KMS-11 (cell line): ENCODE measurements around the gene CABYR.
"Not testable (repeated sequence)": the region's sequence is repeated elsewhere in the genome, so short reads cannot be mapped to it uniquely, and the experiment has no call there.

Source experiments
- H2AFZ ChIP-seq: fragments of 200-600 bp; sonication (generic); 2 replicates; pipeline ENCODE4 v1.6.1; 2016; ENCODE audit warnings: antibody characterized with exemption, mixed run types, low read depth
- H3K27ac ChIP-seq: fragments of 200-600 bp; sonication (generic); 2 replicates; pipeline ENCODE4 v1.6.1; 2016; ENCODE audit warnings: mild to moderate bottlenecking, mixed run types
- H3K27me3 ChIP-seq: fragments of 200-600 bp; sonication (generic); 2 replicates; pipeline ENCODE4 v1.6.1; 2017; ENCODE audit warnings: mild to moderate bottlenecking, low read depth, mixed run types, moderate library complexity; ENCODE audit not compliant: insufficient read depth
- H3K36me3 ChIP-seq: fragments of 200-600 bp; sonication (generic); 2 replicates; pipeline ENCODE4 v1.6.1; 2017; ENCODE audit warnings: mild to moderate bottlenecking, mixed run types; ENCODE audit not compliant: insufficient read depth
- H3K4me1 ChIP-seq: fragments of 200-600 bp; sonication (generic); 2 replicates; pipeline ENCODE4 v1.6.1; 2016; ENCODE audit warnings: mild to moderate bottlenecking, low read depth, mixed run types; ENCODE audit not compliant: poor library complexity, severe bottlenecking
- H3K4me2 ChIP-seq: fragments of 200-600 bp; sonication (generic); 2 replicates; pipeline ENCODE4 v1.7.0; 2016; ENCODE audit warnings: mild to moderate bottlenecking, mixed run types
- H3K4me3 ChIP-seq: fragments of 200-600 bp; sonication (generic); IDR thresholded peaks from 2 replicates; pipeline ENCODE4 v1.6.1; 2017; ENCODE audit warnings: low read depth, low read length, mixed read lengths; ENCODE audit not compliant: insufficient read depth
- H3K79me2 ChIP-seq: fragments of 200-600 bp; sonication (generic); 2 replicates; pipeline ENCODE4 v1.6.1; 2016; ENCODE audit warnings: low read depth, mixed run types; ENCODE audit not compliant: insufficient read depth
- H3K9ac ChIP-seq: fragments of 200-600 bp; sonication (generic); 2 replicates; pipeline ENCODE4 v1.6.1; 2016; ENCODE audit warnings: mild to moderate bottlenecking, mixed run types
- H4K20me1 ChIP-seq: fragments of 200-600 bp; sonication (generic); 2 replicates; pipeline ENCODE4 v1.6.1; 2016; ENCODE audit warnings: mild to moderate bottlenecking, mixed run types; ENCODE audit not compliant: insufficient read depth
- TF ChIP-seq, protein P1 (sequence below): fragments of 200-600 bp; sonication (generic); conservative IDR thresholded peaks from 2 replicates; pipeline ENCODE4 v1.6.1; 2017; ENCODE audit warnings: low read depth, mild to moderate bottlenecking, antibody characterized with exemption, low read length, moderate library complexity, mixed read lengths

Gene CABYR

GRCh38 chr18:24130494-24130893, 8.4 kb upstream of the CABYR start:
- Histone ChIP-seq H3K4me3 (no peak overlapping the region), H4K20me1 (no peaks in the 10 kb centered on the region), H3K27me3 (no peaks in the 10 kb centered on the region), H3K9ac (no peak overlapping the region), H3K27ac (no peak overlapping the region), H3K79me2 (no peaks in the 10 kb centered on the region), H3K36me3 (no peaks in the 10 kb centered on the region), H3K4me2 (no peak overlapping the region), H2AFZ (no peak overlapping the region), H3K4me1 (no peaks in the 10 kb centered on the region)
- TF ChIP-seq, protein P1, sequence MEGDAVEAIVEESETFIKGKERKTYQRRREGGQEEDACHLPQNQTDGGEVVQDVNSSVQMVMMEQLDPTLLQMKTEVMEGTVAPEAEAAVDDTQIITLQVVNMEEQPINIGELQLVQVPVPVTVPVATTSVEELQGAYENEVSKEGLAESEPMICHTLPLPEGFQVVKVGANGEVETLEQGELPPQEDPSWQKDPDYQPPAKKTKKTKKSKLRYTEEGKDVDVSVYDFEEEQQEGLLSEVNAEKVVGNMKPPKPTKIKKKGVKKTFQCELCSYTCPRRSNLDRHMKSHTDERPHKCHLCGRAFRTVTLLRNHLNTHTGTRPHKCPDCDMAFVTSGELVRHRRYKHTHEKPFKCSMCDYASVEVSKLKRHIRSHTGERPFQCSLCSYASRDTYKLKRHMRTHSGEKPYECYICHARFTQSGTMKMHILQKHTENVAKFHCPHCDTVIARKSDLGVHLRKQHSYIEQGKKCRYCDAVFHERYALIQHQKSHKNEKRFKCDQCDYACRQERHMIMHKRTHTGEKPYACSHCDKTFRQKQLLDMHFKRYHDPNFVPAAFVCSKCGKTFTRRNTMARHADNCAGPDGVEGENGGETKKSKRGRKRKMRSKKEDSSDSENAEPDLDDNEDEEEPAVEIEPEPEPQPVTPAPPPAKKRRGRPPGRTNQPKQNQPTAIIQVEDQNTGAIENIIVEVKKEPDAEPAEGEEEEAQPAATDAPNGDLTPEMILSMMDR = no peak

DNA sequence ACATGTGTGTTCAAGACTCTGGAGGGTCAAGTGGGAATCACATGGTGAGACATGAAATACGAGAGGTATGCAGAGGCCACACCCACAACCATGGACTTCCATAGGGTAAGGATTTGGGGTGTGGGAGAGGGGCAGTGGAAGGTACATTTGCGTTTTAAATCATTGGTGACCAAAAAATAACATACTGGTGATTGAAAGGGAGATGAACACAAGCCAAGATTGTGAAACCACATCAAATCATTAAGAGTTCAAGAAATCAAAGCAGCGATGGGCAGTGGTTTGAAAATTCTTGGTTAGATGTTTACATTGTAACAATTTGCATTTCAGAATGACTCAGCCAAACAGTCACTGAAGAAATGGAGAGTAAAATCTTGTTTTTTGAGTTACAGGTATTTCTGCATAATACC, 1.9 kb upstream of the CABYR start:
- no peaks in the 10 kb centered on the region for H3K79me2 ChIP-seq
- H3K4me1 ChIP-seq = no peaks in the 10 kb centered on the region
- H3K36me3 ChIP-seq = no peaks in the 10 kb centered on the region
- H3K9ac ChIP-seq = no peak overlapping the region
- TF ChIP-seq, protein P1 = no peak
- H3K4me3 ChIP-seq = no peak overlapping the region
- H3K4me2 ChIP-seq = no peak overlapping the region
- no peak overlapping the region for H3K27ac ChIP-seq
- H4K20me1 ChIP-seq = no peaks in the 10 kb centered on the region
- H3K27me3 ChIP-seq = no peaks in the 10 kb centered on the region
- H2AFZ ChIP-seq = no peak overlapping the region

DNA sequence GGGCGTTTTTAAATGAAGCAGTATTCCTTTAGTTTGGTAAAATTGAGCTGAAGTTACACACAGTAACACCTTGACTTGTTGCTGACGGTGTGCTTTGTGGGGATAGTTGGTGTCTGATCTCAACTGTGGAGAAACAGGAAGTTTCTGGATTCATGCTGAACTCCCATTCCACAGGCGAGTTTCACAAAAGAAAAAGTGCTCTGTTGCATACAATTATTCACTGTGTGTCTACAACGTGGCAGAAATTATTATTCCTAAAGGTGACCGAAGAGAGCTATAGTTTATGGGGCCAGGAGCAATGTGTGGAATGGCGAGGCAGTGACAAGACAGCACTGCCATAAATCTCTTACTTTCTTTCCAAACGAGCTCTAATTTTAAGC, 463 bp upstream of the CABYR start:
- no peaks in the 10 kb centered on the region for H4K20me1 ChIP-seq
- H3K27ac ChIP-seq = no peak overlapping the region
- H3K4me3 ChIP-seq = no peak overlapping the region
- H3K36me3 ChIP-seq = no peaks in the 10 kb centered on the region
- TF ChIP-seq, protein P1 = no peak
- no peak overlapping the region for H3K4me2 ChIP-seq
- H3K79me2 ChIP-seq = no peaks in the 10 kb centered on the region
- no peak overlapping the region for H2AFZ ChIP-seq
- H3K9ac ChIP-seq = no peak overlapping the region
- H3K27me3 ChIP-seq = no peaks in the 10 kb centered on the region
- no peaks in the 10 kb centered on the region for H3K4me1 ChIP-seq

DNA sequence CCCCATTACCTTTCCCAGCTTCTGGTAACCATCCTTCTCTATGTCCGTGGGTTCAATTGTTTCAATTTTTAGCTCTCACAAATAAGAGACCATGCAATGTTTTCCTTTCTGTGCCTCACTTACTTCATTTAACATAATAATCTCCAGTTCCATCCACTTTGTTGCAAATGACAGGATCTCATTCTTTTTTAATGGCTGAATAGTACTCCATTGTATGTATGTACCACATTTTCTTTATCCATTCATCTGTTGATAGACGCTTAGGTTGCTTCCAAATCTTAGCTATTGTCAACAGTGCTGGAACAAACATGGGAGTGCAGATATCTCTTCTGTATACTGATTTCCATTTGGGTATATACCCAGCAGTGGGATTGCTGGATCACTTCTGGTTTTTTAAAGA, 1.8 kb downstream of the CABYR start:
- H3K9ac ChIP-seq = no peak overlapping the region
- no peak overlapping the region for H3K4me3 ChIP-seq
- H3K27me3 ChIP-seq = no peaks in the 10 kb centered on the region
- H3K36me3 ChIP-seq = no peaks in the 10 kb centered on the region
- H2AFZ ChIP-seq = no peak overlapping the region
- TF ChIP-seq, protein P1 = no peak
- no peak overlapping the region for H3K27ac ChIP-seq
- no peaks in the 10 kb centered on the region for H4K20me1 ChIP-seq
- no peak overlapping the region for H3K4me2 ChIP-seq
- no peaks in the 10 kb centered on the region for H3K4me1 ChIP-seq
- H3K79me2 ChIP-seq = no peaks in the 10 kb centered on the region

GRCh38 chr18:24142376-24142775, 3.5 kb downstream of the CABYR start:
- TF ChIP-seq, protein P1 = no peak
- Histone ChIP-seq H2AFZ (no peak overlapping the region), H3K79me2 (no peaks in the 10 kb centered on the region), H3K9ac (no peak overlapping the region), H3K4me1 (no peaks in the 10 kb centered on the region), H3K27me3 (no peaks in the 10 kb centered on the region), H3K4me3 (no peak overlapping the region), H3K36me3 (no peaks in the 10 kb centered on the region), H4K20me1 (no peaks in the 10 kb centered on the region), H3K4me2 (no peak overlapping the region), H3K27ac (no peak overlapping the region)

DNA sequence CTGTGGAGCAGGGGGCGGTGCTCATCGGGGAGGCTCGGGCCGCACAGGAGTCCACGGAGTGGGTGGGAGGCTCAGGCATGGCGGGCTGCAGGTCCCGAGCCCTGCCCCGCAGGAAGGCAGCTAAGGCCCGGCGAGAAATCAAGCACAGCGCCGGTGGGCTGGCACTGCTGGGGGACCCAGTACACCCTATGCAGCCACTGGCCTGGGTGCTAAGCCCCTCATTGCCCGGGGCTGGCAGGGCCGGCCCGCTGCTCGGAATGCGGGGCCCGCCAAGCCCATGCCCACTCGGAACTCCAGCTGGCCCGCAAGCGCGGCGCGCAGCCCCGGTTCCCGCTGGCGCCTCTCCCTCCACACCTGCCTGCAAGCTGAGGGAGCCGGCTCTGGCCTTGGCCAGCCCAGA, 10.7 kb downstream of the CABYR start:
- not testable (repeated sequence) for H3K4me3 ChIP-seq, H3K27me3 ChIP-seq, H3K4me2 ChIP-seq, H3K27ac ChIP-seq, H3K9ac ChIP-seq, H3K79me2 ChIP-seq, H4K20me1 ChIP-seq, H3K36me3 ChIP-seq, H3K4me1 ChIP-seq, H2AFZ ChIP-seq
